ENCODE measurements around the gene DYNC1I1. TPM values are rescaled to one million over a fixed set of nuclear protein-coding genes. Genes with fewer than 3 reads are reported as not detected.

The DYNC1I1 gene
- total RNA-seq, 1 experiment from 2014 or later: 8.3 TPM

GRCh38 chr7:95798401-95798930 lies 26.1 kb downstream of the DYNC1I1 start:
- Mint-ChIP-seq H3K9me3 (ENCODE audit: unreplicated experiment) (no peaks in the 10 kb centered on the region), H3K4me3 (ENCODE audit: unreplicated experiment) (no peak overlapping the region), H3K27ac (ENCODE audit: unreplicated experiment) (no peak overlapping the region), H3K27me3 (ENCODE audit: insufficient read depth, unreplicated experiment) (peaks cover 26% of the 10 kb centered on the region), H3K4me1 (ENCODE audit: low read depth, unreplicated experiment) (no peaks in the 10 kb centered on the region), H3K36me3 (ENCODE audit: insufficient read depth, unreplicated experiment) (no peaks in the 10 kb centered on the region)
- Histone ChIP-seq H3K4me3 (ENCODE audit: low read depth, low read length) (no peak overlapping the region), H3K36me3 (ENCODE audit: control insufficient read depth, insufficient read depth, low read length) (no peaks in the 10 kb centered on the region), H3K27me3 (replicated peaks; ENCODE audit: control insufficient read depth, insufficient read depth, low read length) (no peaks in the 10 kb centered on the region; the same call in 1 of the 2 replicates), H3K4me1 (no peaks in the 10 kb centered on the region), H3K9me3 (no peaks in the 10 kb centered on the region)
- DNase-seq: no peak
- ChIA-PET POLR2A (no interaction called here), CTCF (interaction anchor here (0.5 kb wide), 1 partner anchor 108 kb away, joined by 3 read pairs; no protein-coding TSS in a partner anchor)
- no peak for TF ChIP-seq CTCF (IDR thresholded peaks at IDR 0.05; ENCODE audit: insufficient read depth in 1 of 2, low read depth in 1 of 2, low read length in 1 of 2, severe bottlenecking in 1 of 2, unreplicated experiment in 1 of 2)
- no TSS peak for BruUV-seq (replicated peaks)
- intact Hi-C loops (cut with micrococcal nuclease; ENCODE audit: unreplicated experiment): no loop called here

GRCh38 chr7:95800787-95801186 lies 28.4 kb downstream of the DYNC1I1 start:
- no peak for TF ChIP-seq CTCF (IDR thresholded peaks at IDR 0.05; ENCODE audit: insufficient read depth in 1 of 2, low read depth in 1 of 2, low read length in 1 of 2, severe bottlenecking in 1 of 2, unreplicated experiment in 1 of 2)
- intact Hi-C loops (cut with micrococcal nuclease; ENCODE audit: unreplicated experiment): no loop called here
- Mint-ChIP-seq H3K27ac (ENCODE audit: unreplicated experiment) (no peak overlapping the region), H3K4me1 (ENCODE audit: low read depth, unreplicated experiment) (no peaks in the 10 kb centered on the region), H3K27me3 (ENCODE audit: insufficient read depth, unreplicated experiment) (peaks cover 23% of the 10 kb centered on the region), H3K36me3 (ENCODE audit: insufficient read depth, unreplicated experiment) (no peaks in the 10 kb centered on the region), H3K9me3 (ENCODE audit: unreplicated experiment) (no peaks in the 10 kb centered on the region), H3K4me3 (ENCODE audit: unreplicated experiment) (no peak overlapping the region)
- BruUV-seq (replicated peaks): no TSS peak
- H3K4me1 ChIP-seq: no peaks in the 10 kb centered on the region
- ChIA-PET CTCF (no interaction called here), POLR2A (no interaction called here)
- DNase-seq: no peak
- no peaks in the 10 kb centered on the region for H3K9me3 ChIP-seq
- no peak overlapping the region for H3K4me3 ChIP-seq (ENCODE audit: low read depth, low read length)
- H3K36me3 ChIP-seq (ENCODE audit: control insufficient read depth, insufficient read depth, low read length): no peaks in the 10 kb centered on the region
- H3K27me3 ChIP-seq (replicated peaks; ENCODE audit: control insufficient read depth, insufficient read depth, low read length): no peaks in the 10 kb centered on the region; the same call in 1 of the 2 replicates

DNA sequence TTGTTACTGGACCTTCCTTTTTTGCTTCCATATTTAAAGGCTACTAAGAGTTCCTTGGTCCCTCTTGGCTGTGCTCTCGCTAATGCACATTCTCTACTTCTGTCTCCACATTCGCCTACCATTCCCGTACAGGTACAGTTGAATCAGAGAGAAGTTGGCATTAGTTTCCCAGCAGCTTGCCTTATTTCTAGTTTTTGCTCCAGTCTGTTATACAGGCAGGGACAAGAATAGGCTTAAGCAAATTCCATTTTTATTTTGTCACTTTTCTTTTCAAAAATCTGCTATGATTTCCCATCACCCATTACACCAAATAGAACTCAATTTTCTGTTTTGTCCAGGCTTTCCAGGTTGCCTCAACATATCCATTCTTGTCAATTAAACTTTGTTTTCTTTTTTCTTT lies 29.9 kb downstream of the DYNC1I1 start:
- Mint-ChIP-seq H3K36me3 (ENCODE audit: insufficient read depth, unreplicated experiment) (no peaks in the 10 kb centered on the region), H3K4me3 (ENCODE audit: unreplicated experiment) (no peak overlapping the region), H3K27ac (ENCODE audit: unreplicated experiment) (no peak overlapping the region), H3K4me1 (ENCODE audit: low read depth, unreplicated experiment) (no peaks in the 10 kb centered on the region), H3K27me3 (ENCODE audit: insufficient read depth, unreplicated experiment) (peaks cover 23% of the 10 kb centered on the region), H3K9me3 (ENCODE audit: unreplicated experiment) (no peaks in the 10 kb centered on the region)
- TF ChIP-seq CTCF (IDR thresholded peaks at IDR 0.05; ENCODE audit: insufficient read depth in 1 of 2, low read depth in 1 of 2, low read length in 1 of 2, severe bottlenecking in 1 of 2, unreplicated experiment in 1 of 2): no peak
- no peaks in the 10 kb centered on the region; the same call in 1 of the 2 replicates for H3K27me3 ChIP-seq (replicated peaks; ENCODE audit: control insufficient read depth, insufficient read depth, low read length)
- no TSS peak for BruUV-seq (replicated peaks)
- H3K4me1 ChIP-seq: no peaks in the 10 kb centered on the region
- ChIA-PET POLR2A (no interaction called here), CTCF (no interaction called here)
- intact Hi-C loops (cut with micrococcal nuclease; ENCODE audit: unreplicated experiment): no loop called here
- no peaks in the 10 kb centered on the region for H3K36me3 ChIP-seq (ENCODE audit: control insufficient read depth, insufficient read depth, low read length)
- DNase-seq: no peak
- no peaks in the 10 kb centered on the region for H3K9me3 ChIP-seq
- H3K4me3 ChIP-seq (ENCODE audit: low read depth, low read length): no peak overlapping the region

All from Caco-2 (cell line).